Measurements from ENCODE around the gene LNX2. TPM values are rescaled to one million over a fixed set of nuclear protein-coding genes. Genes with fewer than 3 reads are reported as not detected.

Gene LNX2
- total and polyA plus RNA-seq, 2 donors (not counting 1 experiment from before 2014, with no cell fraction given), result 2.9 to 10.9 TPM

- CTCF ChIA-PET, result no interaction called here
Measured at GRCh38 chr13:27570906-27571305, 49.4 kb downstream of the LNX2 start.

GRCh38 chr13:27569405-27569804, 50.9 kb downstream of the LNX2 start:
- Histone ChIP-seq H2AFZ (ENCODE audit: insufficient read depth, low read depth, low read length, poor library complexity, severe bottlenecking) (no peak overlapping the region), H3K9ac (ENCODE audit: low read length) (no peak overlapping the region), H3K36me3 (replicated peaks in 1 of 2; ENCODE audit: control extremely low read depth in 1 of 2, control insufficient read depth in 1 of 2, extremely low read depth in 1 of 2, insufficient read depth in 2 of 2, low read length in 1 of 2) (peaks cover 17 to 37% of the 10 kb centered on the region in 2 experiments), H3K4me3 (ENCODE audit: control extremely low read depth in 1 of 5, extremely low read depth in 1 of 5, insufficient read depth in 1 of 5, low read depth in 2 of 5, low read length in 4 of 5) (no peak overlapping the region), H3K4me2 (replicated peaks; ENCODE audit: low read depth, low read length, poor library complexity, severe bottlenecking) (no peak overlapping the region), H4K20me1 (ENCODE audit: control insufficient read depth, insufficient read depth, low read length, poor library complexity, severe bottlenecking) (no peaks in the 10 kb centered on the region), H3K9me3 (ENCODE audit: control extremely low read depth in 1 of 3, control insufficient read depth in 2 of 3, insufficient read depth in 1 of 3, low read length in 2 of 3) (no peaks in the 10 kb centered on the region), H3K27me3 (replicated peaks in 1 of 4; ENCODE audit: control extremely low read depth in 1 of 4, control insufficient read depth in 3 of 4, insufficient read depth in 4 of 4, low read length in 3 of 4) (no peaks in the 10 kb centered on the region), H3K79me2 (ENCODE audit: control insufficient read depth, insufficient read depth, low read length) (no peaks in the 10 kb centered on the region), H3K27ac (ENCODE audit: low read length in 2 of 2) (no peak overlapping the region), H3K4me1 (ENCODE audit: control insufficient read depth in 2 of 2, insufficient read depth in 2 of 2, low read length in 2 of 2) (no peaks in the 10 kb centered on the region)
- ATAC-seq (ENCODE audit: low read depth) (no peak), DNase-seq (no peak)
- H3K27ac Mint-ChIP-seq, result no peak overlapping the region
- TF ChIP-seq EZH2 (IDR thresholded peaks at IDR 0.05; ENCODE audit: borderline replicate concordance, insufficient read depth, low read depth, low read length, poor library complexity, severe bottlenecking), result no peak
- TF ChIP-seq CTCF (IDR thresholded peaks at IDR 0.05), result no peak
- no peak overlapping the region for H3K4me3 Mint-ChIP-seq
- ChIA-PET POLR2A (no interaction called here), CTCF (interaction anchor here (0.6 kb wide), 1 partner anchor 213 kb away, joined by 3 read pairs; no protein-coding TSS in a partner anchor)
- intact Hi-C loops (cut with micrococcal nuclease), result no loop called here
- no peaks in the 10 kb centered on the region for H3K9me3 Mint-ChIP-seq (ENCODE audit: insufficient read depth)
- peaks cover 11% of the 10 kb centered on the region for H3K4me1 Mint-ChIP-seq
- no peaks in the 10 kb centered on the region for H3K27me3 Mint-ChIP-seq
- no CpG with 5 or more reads among the region's 4 CpGs for WGBS (ENCODE audit: insufficient coverage)

More at GRCh38 chr13:27570906-27571305, 49.4 kb downstream of the LNX2 start:
- Histone ChIP-seq H4K20me1 (ENCODE audit: control insufficient read depth, insufficient read depth, low read length, poor library complexity, severe bottlenecking) (no peaks in the 10 kb centered on the region), H3K79me2 (ENCODE audit: control insufficient read depth, insufficient read depth, low read length) (no peaks in the 10 kb centered on the region), H3K9ac (ENCODE audit: low read length) (no peak overlapping the region), H3K9me3 (ENCODE audit: control extremely low read depth in 1 of 3, control insufficient read depth in 2 of 3, insufficient read depth in 1 of 3, low read length in 2 of 3) (no peaks in the 10 kb centered on the region), H3K36me3 (replicated peaks in 1 of 2; ENCODE audit: control extremely low read depth in 1 of 2, control insufficient read depth in 1 of 2, extremely low read depth in 1 of 2, insufficient read depth in 2 of 2, low read length in 1 of 2) (peaks cover 16 to 32% of the 10 kb centered on the region in 2 experiments), H3K27me3 (replicated peaks in 1 of 4; ENCODE audit: control extremely low read depth in 1 of 4, control insufficient read depth in 3 of 4, insufficient read depth in 4 of 4, low read length in 3 of 4) (no peaks in the 10 kb centered on the region), H3K27ac (ENCODE audit: low read length in 2 of 2) (no peak overlapping the region), H3K4me1 (ENCODE audit: control insufficient read depth in 2 of 2, insufficient read depth in 2 of 2, low read length in 2 of 2) (no peaks in the 10 kb centered on the region), H2AFZ (ENCODE audit: insufficient read depth, low read depth, low read length, poor library complexity, severe bottlenecking) (no peak overlapping the region), H3K4me3 (ENCODE audit: control extremely low read depth in 1 of 5, extremely low read depth in 1 of 5, insufficient read depth in 1 of 5, low read depth in 2 of 5, low read length in 4 of 5) (no peak overlapping the region), H3K4me2 (replicated peaks; ENCODE audit: low read depth, low read length, poor library complexity, severe bottlenecking) (no peak overlapping the region)
- Mint-ChIP-seq H3K27ac (no peak overlapping the region), H3K4me1 (peaks cover 11% of the 10 kb centered on the region), H3K9me3 (ENCODE audit: insufficient read depth) (no peaks in the 10 kb centered on the region), H3K27me3 (no peaks in the 10 kb centered on the region), H3K4me3 (no peak overlapping the region)
- intact Hi-C loops (cut with micrococcal nuclease), result loop anchor here (2.0 kb wide), 1 partner anchor 14 kb away; no protein-coding TSS in a partner anchor
- no peak for ATAC-seq (ENCODE audit: low read depth)
- POLR2A ChIA-PET, result no interaction called here
- TF ChIP-seq EZH2 (IDR thresholded peaks at IDR 0.05; ENCODE audit: borderline replicate concordance, insufficient read depth, low read depth, low read length, poor library complexity, severe bottlenecking) (no peak), CTCF (IDR thresholded peaks at IDR 0.05) (no peak)
- WGBS (ENCODE audit: insufficient coverage), result no CpG with 5 or more reads among the region's 1 CpG
- DNase-seq, result no peak
